Measurements from ENCODE around the gene XRCC5. TPM values are rescaled to one million over a fixed set of nuclear protein-coding genes. Genes with fewer than 3 reads are reported as not detected.

Gene XRCC5
- total and polyA plus RNA-seq, 2 donors (not counting 3 experiments of a cell fraction or from before 2014, with no cell fraction given), result 267 to 319 TPM

GRCh38 chr2:216142540-216142939 is 33.4 kb downstream of the XRCC5 start:
- no peak overlapping the region for H3K9ac ChIP-seq (replicated peaks; ENCODE audit: extremely low read depth, insufficient read depth, low read length)
- no peaks in the 10 kb centered on the region for H3K9me1 ChIP-seq (replicated peaks; ENCODE audit: control insufficient read depth, extremely low read depth, insufficient read depth, low read length)
- no peak overlapping the region for H2AFZ ChIP-seq (ENCODE audit: low read depth, low read length)
- no peaks in the 10 kb centered on the region for H3K4me1 ChIP-seq (ENCODE audit: control insufficient read depth, extremely low read depth, insufficient read depth, low read length)
- no peaks in the 10 kb centered on the region for H3K27me3 ChIP-seq (ENCODE audit: control insufficient read depth in 2 of 2, insufficient read depth in 2 of 2, low read length in 2 of 2)
- DNase-seq (ENCODE audit: low read depth, low spot score), result no peak
- H3K79me2 ChIP-seq (ENCODE audit: control insufficient read depth, insufficient read depth, low read length), result peaks cover 28% of the 10 kb centered on the region
- peaks cover 46 to 55% of the 10 kb centered on the region in 2 experiments for H3K36me3 ChIP-seq (ENCODE audit: control insufficient read depth in 2 of 2, extremely low read depth in 1 of 2, insufficient read depth in 2 of 2, low read length in 2 of 2)
- H3K4me2 ChIP-seq (ENCODE audit: insufficient read depth, low read length), result no peak overlapping the region
- peaks cover 3% of the 10 kb centered on the region for H4K20me1 ChIP-seq (replicated peaks; ENCODE audit: control insufficient read depth, extremely low read depth, insufficient read depth, low read length)
- no peak for TF ChIP-seq MYC (IDR thresholded peaks at IDR 0.05; ENCODE audit: low read depth, low read length)
- TF ChIP-seq FOS (IDR thresholded peaks at IDR 0.05; ENCODE audit: borderline replicate concordance, insufficient read depth, low read length), result no peak
- no peak for TF ChIP-seq POLR2AphosphoS5 (IDR thresholded peaks at IDR 0.05; ENCODE audit: insufficient read depth, low read depth, low read length)
- TF ChIP-seq GATA2 (IDR thresholded peaks at IDR 0.05; ENCODE audit: insufficient read depth, insufficient read length, low read depth, low read length), result no peak
- TF ChIP-seq POLR2A (IDR thresholded peaks at IDR 0.05; ENCODE audit: low read depth, low read length), result no peak
- no peak for TF ChIP-seq MAX (IDR thresholded peaks at IDR 0.05; ENCODE audit: insufficient read depth, insufficient read length)
- TF ChIP-seq JUN (IDR thresholded peaks at IDR 0.05; ENCODE audit: borderline replicate concordance, insufficient read depth, insufficient read length, low read depth), result no peak
- no peak for TF ChIP-seq EZH2 (IDR thresholded peaks at IDR 0.05; ENCODE audit: borderline replicate concordance, low read depth, low read length, severe bottlenecking)
- TF ChIP-seq CTCF (IDR thresholded peaks at IDR 0.05; ENCODE audit: extremely low read depth in 1 of 2, insufficient read depth in 1 of 2, low read depth in 1 of 2, low read length in 2 of 2), result no peak
- no peak overlapping the region for H3K4me3 ChIP-seq (replicated peaks in 1 of 3; ENCODE audit: insufficient read depth in 1 of 3, low read depth in 1 of 3, low read length in 3 of 3)
- no peak for FAIRE-seq
- intact Hi-C loops (cut with micrococcal nuclease), result loop anchor here (10.0 kb wide), 1 partner anchor 352 kb away; the partner anchor contains the start of gene RPL37A
- H3K27ac ChIP-seq (ENCODE audit: insufficient read depth, low read depth, low read length), result no peak overlapping the region
- dilution Hi-C loops (cut with MboI; ENCODE audit: extremely low pct_ligation_motif_present, low sequenced_read_pairs), result no loop called here
- no peaks in the 10 kb centered on the region for H3K9me3 ChIP-seq (replicated peaks; ENCODE audit: control insufficient read depth, insufficient read depth, low read length)
- ChIA-PET POLR2A (no interaction called here), CTCF (no interaction called here)
- BruUV-seq (replicated peaks), result no TSS peak

Measured in endothelial cell of umbilical vein (primary cell).